Loucy (cell line): ENCODE measurements around the gene CMTR1.

ENCODE experiments used
- H2AFZ ChIP-seq: fragments of 200-600 bp; sonication (generic); 2 replicates; pipeline ENCODE4 v1.6.0; 2016; ENCODE audit warnings: antibody characterized with exemption, mild to moderate bottlenecking, low read length, moderate library complexity
- H3F3A ChIP-seq: fragments of 200-600 bp; 2 replicates; pipeline ENCODE4 v1.6.0; 2016; ENCODE audit warnings: antibody characterized with exemption, low read depth, mild to moderate bottlenecking
- H3K27me3 ChIP-seq: fragments of 200-600 bp; sonication (generic); 2 replicates; pipeline ENCODE4 v1.6.1; 2014; ENCODE audit warnings: low read length, mild to moderate bottlenecking; ENCODE audit not compliant: insufficient read depth, poor library complexity, severe bottlenecking
- H3K36me3 ChIP-seq: fragments of 200-600 bp; sonication (generic); 2 replicates; pipeline ENCODE4 v1.6.1; 2016; ENCODE audit warnings: low read length; ENCODE audit not compliant: insufficient read depth
- H3K4me1 ChIP-seq: fragments of 200-600 bp; sonication (generic); 2 replicates; pipeline ENCODE4 v1.5.1; 2014; ENCODE audit warnings: low read length, mild to moderate bottlenecking; ENCODE audit not compliant: insufficient read depth, poor library complexity, severe bottlenecking
- H3K4me2 ChIP-seq: fragments of 200-600 bp; sonication (generic); 2 replicates; pipeline ENCODE4 v1.6.0; 2014; ENCODE audit warnings: antibody characterized with exemption, low read length, low read depth, mild to moderate bottlenecking; ENCODE audit not compliant: poor library complexity, severe bottlenecking
- H3K4me3 ChIP-seq: fragments of 200-600 bp; sonication (generic); 2 replicates; pipeline ENCODE4 v1.5.1; 2014; ENCODE audit warnings: low read length, mild to moderate bottlenecking, mixed read lengths; ENCODE audit not compliant: poor library complexity, severe bottlenecking
- H3K79me2 ChIP-seq: fragments of 200-600 bp; sonication (generic); 2 replicates; pipeline ENCODE4 v1.6.1; 2014; ENCODE audit warnings: low read length; ENCODE audit not compliant: insufficient read depth
- H3K9ac ChIP-seq: fragments of 200-600 bp; sonication (generic); 2 replicates; pipeline ENCODE4 v1.6.0; 2014; ENCODE audit warnings: mild to moderate bottlenecking, low read depth, low read length, moderate library complexity; ENCODE audit not compliant: poor library complexity, severe bottlenecking
- H3K9me2 ChIP-seq: fragments of 200-600 bp; sonication (generic); replicated peaks from 2 replicates; pipeline ENCODE4 v1.6.1; 2016; ENCODE audit warnings: low read depth, low read length, mixed read lengths
- H3K9me3 ChIP-seq: fragments of 200-600 bp; sonication (generic); 2 replicates; pipeline ENCODE4 v1.6.1; 2014; ENCODE audit warnings: mild to moderate bottlenecking, antibody characterized with exemption, low read length, low read depth; ENCODE audit not compliant: insufficient read depth
- H4K20me1 ChIP-seq: fragments of 200-600 bp; sonication (generic); 2 replicates; pipeline ENCODE4 v1.6.0; 2014; ENCODE audit warnings: antibody characterized with exemption, low read length, mild to moderate bottlenecking; ENCODE audit not compliant: insufficient read depth, poor library complexity, severe bottlenecking
- CTCF ChIP-seq: fragments of 200-600 bp; sonication (generic); conservative IDR thresholded peaks from 2 replicates; pipeline ENCODE4 v1.5.1; 2014; ENCODE audit warnings: mild to moderate bottlenecking, antibody characterized with exemption, low read length
- EZH2phosphoT487 ChIP-seq: fragments of 200-600 bp; IDR thresholded peaks from 2 replicates; pipeline ENCODE4 v1.6.1; 2018; ENCODE audit warnings: antibody characterized with exemption, mild to moderate bottlenecking, moderate library complexity, borderline replicate concordance

The CMTR1 gene

DNA sequence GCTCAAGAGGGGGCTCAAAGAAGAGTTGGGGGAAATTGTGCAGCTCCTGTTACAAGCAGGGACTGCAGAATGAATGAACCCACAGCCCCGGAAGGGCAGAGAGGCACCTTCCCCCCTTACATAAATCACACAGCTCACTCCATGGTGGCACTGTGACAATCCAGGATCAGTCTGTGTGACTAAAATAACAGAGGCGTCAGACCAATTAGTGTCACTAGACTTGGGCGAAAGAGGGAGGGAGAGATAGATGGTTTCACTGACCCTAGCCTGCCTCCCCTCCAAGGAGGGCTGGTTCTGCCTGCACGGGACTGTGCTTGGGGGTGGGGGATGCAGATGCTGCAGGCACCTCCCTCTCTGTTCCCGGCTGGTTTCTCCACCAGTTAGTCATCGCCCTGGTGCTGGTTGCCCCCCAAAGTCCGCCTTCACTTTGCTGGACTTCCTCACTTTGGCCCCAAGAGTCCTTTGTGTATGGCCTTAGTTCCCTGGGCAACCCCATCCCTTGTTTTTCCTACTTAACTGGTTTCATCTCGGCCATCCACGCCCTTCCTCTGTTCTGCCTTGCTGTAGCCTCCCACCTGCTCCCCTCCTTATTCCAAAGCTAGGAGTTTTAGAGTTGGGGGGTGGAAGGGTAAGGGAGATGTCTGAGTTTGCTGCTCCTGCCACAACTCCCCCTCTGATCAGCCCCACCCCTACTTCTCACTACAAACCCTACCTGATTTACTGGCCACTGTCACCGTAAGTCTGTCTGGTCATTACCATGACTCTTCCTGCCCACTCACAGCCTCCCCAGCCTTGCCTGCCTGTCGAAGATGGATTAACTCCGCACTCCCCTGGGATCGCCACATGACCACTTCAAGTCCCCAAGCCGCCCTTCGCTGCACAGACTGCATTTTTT lies 48.9 kb downstream of the CMTR1 start:
- no peaks in the 10 kb centered on the region for H3K9me3 ChIP-seq
- no peak overlapping the region for H3K4me2 ChIP-seq
- H3K9me2 ChIP-seq = no peaks in the 10 kb centered on the region
- peaks cover 4% of the 10 kb centered on the region for H4K20me1 ChIP-seq
- H2AFZ ChIP-seq = no peak overlapping the region
- H3K9ac ChIP-seq = no peak overlapping the region
- peaks cover 72% of the 10 kb centered on the region; the same call in 1 of the 2 replicates for H3K36me3 ChIP-seq
- no peaks in the 10 kb centered on the region for H3K4me1 ChIP-seq
- TF ChIP-seq EZH2phosphoT487 (no peak), CTCF (no peak)
- no peaks in the 10 kb centered on the region for H3K79me2 ChIP-seq
- no peaks in the 10 kb centered on the region for H3K27me3 ChIP-seq
- H3K4me3 ChIP-seq = no peak overlapping the region
- no peaks in the 10 kb centered on the region for H3F3A ChIP-seq

DNA sequence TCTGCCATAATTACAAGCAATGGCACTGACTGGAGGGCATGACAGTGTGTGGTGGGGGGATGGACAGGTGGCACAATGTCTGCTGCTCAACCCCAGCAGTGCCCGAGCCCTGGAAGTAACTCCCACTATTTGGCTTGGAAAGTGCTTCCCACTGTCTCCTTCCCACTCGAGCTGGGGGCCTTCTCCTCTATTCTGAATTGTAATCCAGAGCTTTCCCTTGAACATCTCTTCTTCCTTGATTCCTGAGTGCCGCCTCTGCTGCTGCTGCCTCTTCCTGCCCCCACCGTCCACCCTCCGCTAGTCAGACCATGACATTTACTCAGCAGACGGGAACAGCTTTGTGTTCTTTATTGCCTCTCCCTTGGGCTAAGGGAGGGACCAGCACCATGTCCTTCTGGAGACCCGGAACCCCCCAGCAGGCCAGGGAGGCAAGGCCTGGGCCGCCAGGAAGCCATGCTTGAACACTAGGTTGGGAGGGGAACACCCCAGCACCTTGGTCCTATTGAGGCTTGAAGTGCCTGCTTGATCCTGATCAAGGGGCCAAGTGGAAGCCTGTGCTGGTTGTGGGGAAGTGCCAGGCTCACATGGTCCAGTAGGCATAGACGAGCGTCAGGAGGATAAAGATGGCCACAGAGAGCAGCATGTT lies 49.7 kb downstream of the CMTR1 start:
- no peak overlapping the region for H3K9ac ChIP-seq
- H3K9me2 ChIP-seq = no peaks in the 10 kb centered on the region
- no peak for TF ChIP-seq CTCF
- TF ChIP-seq EZH2phosphoT487 = no peak
- H3K36me3 ChIP-seq = peaks cover 65% of the 10 kb centered on the region; the same call in 1 of the 2 replicates
- no peak overlapping the region for H3K4me2 ChIP-seq
- no peak overlapping the region for H3K4me3 ChIP-seq
- H3K79me2 ChIP-seq = no peaks in the 10 kb centered on the region
- H3K27me3 ChIP-seq = no peaks in the 10 kb centered on the region
- peaks cover 4% of the 10 kb centered on the region for H4K20me1 ChIP-seq
- H3F3A ChIP-seq = no peaks in the 10 kb centered on the region
- no peak overlapping the region for H2AFZ ChIP-seq
- no peaks in the 10 kb centered on the region for H3K9me3 ChIP-seq
- no peaks in the 10 kb centered on the region for H3K4me1 ChIP-seq

GRCh38 chr6:37483252-37483901 lies 50.4 kb downstream of the CMTR1 start:
- TF ChIP-seq EZH2phosphoT487 (no peak), CTCF (no peak)

More at GRCh38 chr6:37483252-37483901, 50.4 kb downstream of the CMTR1 start:
- Histone ChIP-seq H3K9me2 (no peaks in the 10 kb centered on the region), H3K9ac (no peak overlapping the region), H4K20me1 (peaks cover 4% of the 10 kb centered on the region), H3F3A (no peaks in the 10 kb centered on the region), H3K4me3 (no peak overlapping the region), H3K27me3 (no peaks in the 10 kb centered on the region), H2AFZ (no peak overlapping the region), H3K9me3 (no peaks in the 10 kb centered on the region), H3K79me2 (no peaks in the 10 kb centered on the region), H3K4me2 (no peak overlapping the region), H3K4me1 (no peaks in the 10 kb centered on the region), H3K36me3 (peaks cover 58% of the 10 kb centered on the region; the same call in 1 of the 2 replicates)
